MM.1S (cell line): Measurements from ENCODE around the gene RPAP3.

Experiments used
- DNase-seq: peaks from one replicate; pipeline ENCODE4 v3.0.0-alpha.2; 2015
- H2AFZ ChIP-seq: fragments of 300-600 bp; sonication (generic); 2 replicates; pipeline ENCODE4 v1.6.0; 2016; ENCODE audit warnings: antibody characterized with exemption, low read length
- H3F3A ChIP-seq: fragments of 300-600 bp; sonication (generic); 2 replicates; pipeline ENCODE4 v1.6.1; 2016; ENCODE audit warnings: mild to moderate bottlenecking, antibody characterized with exemption, low read length, moderate library complexity, mixed read lengths; ENCODE audit not compliant: insufficient read depth
- H3K27ac ChIP-seq: fragments of 300-600 bp; sonication (generic); 2 replicates; pipeline ENCODE4 v1.5.1; 2016; ENCODE audit warnings: mild to moderate bottlenecking, low read length
- H3K27me3 ChIP-seq: fragments of 300-600 bp; sonication (generic); replicated peaks from 2 replicates; pipeline ENCODE4 v1.6.0; 2016; ENCODE audit warnings: low read length; ENCODE audit not compliant: insufficient read depth
- H3K36me3 ChIP-seq: fragments of 300-600 bp; sonication (generic); replicated peaks from 2 replicates; pipeline ENCODE4 v1.6.1; 2016; ENCODE audit warnings: mild to moderate bottlenecking, low read length, mixed read lengths; ENCODE audit not compliant: insufficient read depth
- H3K4me1 ChIP-seq: fragments of 300-600 bp; sonication (generic); 2 replicates; pipeline ENCODE4 v1.6.1; 2016; ENCODE audit warnings: low read length, mixed read lengths
- H3K4me2 ChIP-seq: fragments of 300-600 bp; sonication (generic); 2 replicates; pipeline ENCODE4 v1.6.0; 2016; ENCODE audit warnings: low read depth, low read length
- H3K4me3 ChIP-seq: fragments of 300-600 bp; sonication (generic); 2 replicates; pipeline ENCODE4 v1.5.1; 2016; ENCODE audit warnings: low read length, mixed read lengths
- H3K79me2 ChIP-seq: fragments of 300-600 bp; sonication (generic); 2 replicates; pipeline ENCODE4 v1.6.1; 2016; ENCODE audit warnings: mixed run types, low read length, mixed read lengths
- H3K9ac ChIP-seq: fragments of 300-600 bp; sonication (generic); 2 replicates; pipeline ENCODE4 v1.6.1; 2016; ENCODE audit warnings: low read length, mixed read lengths
- H3K9me2 ChIP-seq: fragments of 300-600 bp; sonication (generic); replicated peaks from 2 replicates; pipeline ENCODE4 v1.6.1; 2016; ENCODE audit warnings: mild to moderate bottlenecking, low read length, mixed read lengths; ENCODE audit not compliant: insufficient read depth
- H3K9me3 ChIP-seq: fragments of 300-600 bp; sonication (generic); replicated peaks from 2 replicates; pipeline ENCODE4 v1.6.1; 2016; ENCODE audit warnings: mild to moderate bottlenecking, low read length, mixed read lengths; ENCODE audit not compliant: insufficient read depth
- H4K20me1 ChIP-seq: fragments of 300-600 bp; sonication (generic); 2 replicates; pipeline ENCODE4 v1.6.1; 2016; ENCODE audit warnings: mild to moderate bottlenecking, low read length, moderate library complexity, mixed read lengths; ENCODE audit not compliant: insufficient read depth
- CTCF ChIP-seq: fragments of 300-600 bp; sonication (generic); IDR thresholded peaks from 2 replicates; pipeline ENCODE4 v1.5.1; 2016; ENCODE audit warnings: antibody characterized with exemption, low read length, mixed read lengths
- EZH2 ChIP-seq: fragments of 300-600 bp; sonication (generic); optimal IDR thresholded peaks from 2 replicates; pipeline ENCODE3; 2017; ENCODE audit warnings: low read depth, mild to moderate bottlenecking, antibody characterized with exemption, low read length, mixed read lengths
- EZH2phosphoT487 ChIP-seq: fragments of 300-600 bp; sonication (generic); IDR thresholded peaks from 2 replicates; pipeline ENCODE4 v1.6.1; 2018; ENCODE audit warnings: antibody characterized with exemption, low read length

Gene RPAP3

GRCh38 chr12:47717443-47718193 lies 11.8 kb upstream of the RPAP3 start:
- 0 out of 2 replicates have a peak overlapping the region, but pooled peaks have one; percentile 19 for H3K4me2 ChIP-seq
- H3K9me3 ChIP-seq, result no peaks in the 10 kb centered on the region
- peaks cover 11% of the 10 kb centered on the region for H3K4me1 ChIP-seq
- H3K27me3 ChIP-seq, result no peaks in the 10 kb centered on the region
- peak; percentile 53 for DNase-seq
- no peaks in the 10 kb centered on the region for H3K36me3 ChIP-seq
- no peaks in the 10 kb centered on the region for H3K79me2 ChIP-seq
- peak overlapping the region; percentile 25; the same call in 1 of the 2 replicates for H3K9ac ChIP-seq
- H3K27ac ChIP-seq, result peak overlapping the region; percentile 14; the same call in 1 of the 2 replicates
- H2AFZ ChIP-seq, result peak overlapping the region; percentile 39; the same call in 1 of the 2 replicates
- no peaks in the 10 kb centered on the region for H3K9me2 ChIP-seq
- H3K4me3 ChIP-seq, result no peak overlapping the region
- TF ChIP-seq CTCF (peak; percentile 68), EZH2 (no peak), EZH2phosphoT487 (no peak)
- H3F3A ChIP-seq, result no peaks in the 10 kb centered on the region
- no peaks in the 10 kb centered on the region for H4K20me1 ChIP-seq

GRCh38 chr12:47717046-47717442 lies 11.2 kb upstream of the RPAP3 start:
- Histone ChIP-seq H3K4me2 (0 out of 2 replicates have a peak overlapping the region, but pooled peaks have one; percentile 19), H4K20me1 (no peaks in the 10 kb centered on the region), H3K9ac (no peak overlapping the region), H3F3A (no peaks in the 10 kb centered on the region), H3K36me3 (no peaks in the 10 kb centered on the region), H3K27me3 (no peaks in the 10 kb centered on the region), H3K9me3 (no peaks in the 10 kb centered on the region), H3K9me2 (no peaks in the 10 kb centered on the region), H3K79me2 (no peaks in the 10 kb centered on the region), H2AFZ (no peak overlapping the region), H3K4me1 (peaks cover 11% of the 10 kb centered on the region), H3K27ac (no peak overlapping the region), H3K4me3 (no peak overlapping the region)
- DNase-seq, result no peak
- TF ChIP-seq EZH2phosphoT487 (no peak), EZH2 (no peak), CTCF (no peak)

GRCh38 chr12:47715877-47716548 lies 10.2 kb upstream of the RPAP3 start:
- peaks cover 11% of the 10 kb centered on the region for H3K4me1 ChIP-seq
- H3F3A ChIP-seq, result no peaks in the 10 kb centered on the region
- H3K36me3 ChIP-seq, result no peaks in the 10 kb centered on the region
- H3K9ac ChIP-seq, result no peak overlapping the region
- DNase-seq, result no peak
- H3K79me2 ChIP-seq, result no peaks in the 10 kb centered on the region
- no peaks in the 10 kb centered on the region for H3K9me3 ChIP-seq
- H3K4me3 ChIP-seq, result no peak overlapping the region
- H3K27ac ChIP-seq, result no peak overlapping the region
- no peaks in the 10 kb centered on the region for H4K20me1 ChIP-seq
- TF ChIP-seq CTCF (no peak), EZH2 (no peak)
- no peak overlapping the region for H3K4me2 ChIP-seq
- no peaks in the 10 kb centered on the region for H3K9me2 ChIP-seq
- H3K27me3 ChIP-seq, result no peaks in the 10 kb centered on the region
- H2AFZ ChIP-seq, result no peak overlapping the region
